GM21390 (cell line): ENCODE results near the gene SHTN1.

Experiments used
- ATAC-seq: cut with Tn5 transposase; IDR thresholded peaks from one replicate; pipeline ENCODE4 v1.9.1; 2021; ENCODE audit not compliant: unreplicated experiment

Gene SHTN1

GRCh38 chr10:116877391-116877790, 127.6 kb downstream of the SHTN1 start:
- ATAC-seq = no peak

- no peak for ATAC-seq
Observed at GRCh38 chr10:116875897-116876296, 129.1 kb downstream of the SHTN1 start.

GRCh38 chr10:116873134-116873533, 131.9 kb downstream of the SHTN1 start:
- ATAC-seq = no peak

GRCh38 chr10:116870949-116871348, 134.0 kb downstream of the SHTN1 start:
- ATAC-seq = no peak

GRCh38 chr10:116868722-116869121, 136.3 kb downstream of the SHTN1 start:
- no peak for ATAC-seq

GRCh38 chr10:116868198-116868676, 136.8 kb downstream of the SHTN1 start:
- no peak for ATAC-seq

- ATAC-seq = no peak
Observed at GRCh38 chr10:116866987-116867595, 137.9 kb downstream of the SHTN1 start.

GRCh38 chr10:116866066-116866465, 138.9 kb downstream of the SHTN1 start:
- no peak for ATAC-seq

- no peak for ATAC-seq
Observed at GRCh38 chr10:116864436-116864835, 140.6 kb downstream of the SHTN1 start.

GRCh38 chr10:116861796-116862195, 143.2 kb downstream of the SHTN1 start:
- ATAC-seq = no peak

GRCh38 chr10:116857156-116857555, 147.8 kb downstream of the SHTN1 start:
- no peak for ATAC-seq

GRCh38 chr10:116853701-116854100, 151.3 kb downstream of the SHTN1 start:
- ATAC-seq = no peak

- ATAC-seq = no peak
Observed at GRCh38 chr10:116853287-116853686, 151.7 kb downstream of the SHTN1 start.

- no peak for ATAC-seq
Observed at GRCh38 chr10:116852246-116852645, 152.7 kb downstream of the SHTN1 start.

GRCh38 chr10:116850058-116850611, 154.9 kb downstream of the SHTN1 start:
- no peak for ATAC-seq

GRCh38 chr10:116849248-116850057, 155.5 kb downstream of the SHTN1 start, which contains the start of gene ENO4:
Gene ENO4, plus strand, starts transcription at chr10:116849499. Its CDS starts 68 bp downstream, at chr10:116849567.
- peak; percentile 61 for ATAC-seq

- ATAC-seq = no peak
Observed at GRCh38 chr10:116848944-116849247, 156.1 kb downstream of the SHTN1 start.

GRCh38 chr10:116848032-116848943, 156.7 kb downstream of the SHTN1 start:
- peak; percentile 63 for ATAC-seq

- no peak for ATAC-seq
Observed at GRCh38 chr10:116845823-116846222, 159.2 kb downstream of the SHTN1 start.

- ATAC-seq = no peak
Observed at GRCh38 chr10:116840389-116841075, 164.5 kb downstream of the SHTN1 start.
